GM06990 (cell line): ENCODE results near the gene CFLAR.

Experiments used
- DNase-seq: peaks from one replicate; pipeline ENCODE4 v3.0.0-alpha.2; 2011; ENCODE audit not compliant: insufficient read length; ENCODE audit errors: extremely low read depth
- H3K27me3 ChIP-seq: replicated peaks from 2 replicates; pipeline ENCODE4 v1.6.0; 2011; ENCODE audit warnings: low read length; ENCODE audit not compliant: control insufficient read depth, insufficient read depth
- H3K36me3 ChIP-seq: 2 replicates; pipeline ENCODE4 v1.5.1; 2011; ENCODE audit warnings: low read length; ENCODE audit not compliant: control insufficient read depth, insufficient read depth
- H3K4me3 ChIP-seq: replicated peaks from 2 replicates; pipeline ENCODE4 v1.5.1; 2011; ENCODE audit warnings: low read depth, mild to moderate bottlenecking, control low read depth, low read length
- CTCF ChIP-seq: IDR thresholded peaks from 2 replicates; pipeline ENCODE4 v1.5.1; 2011; ENCODE audit warnings: low read length, control low read depth, mild to moderate bottlenecking, inconsistent platforms; ENCODE audit not compliant: insufficient read depth, poor library complexity, severe bottlenecking

CFLAR gene

GRCh38 chr2:201074996-201075395 is 41.0 kb upstream of the CFLAR start:
- H3K27me3 ChIP-seq, result no peaks in the 10 kb centered on the region
- DNase-seq, result no peak
- no peak overlapping the region for H3K4me3 ChIP-seq
- no peak for TF ChIP-seq CTCF
- no peaks in the 10 kb centered on the region for H3K36me3 ChIP-seq

- H3K36me3 ChIP-seq, result peaks cover 1% of the 10 kb centered on the region
- DNase-seq, result no peak
- H3K27me3 ChIP-seq, result no peaks in the 10 kb centered on the region
- H3K4me3 ChIP-seq, result no peak overlapping the region
- TF ChIP-seq CTCF, result no peak
Observed at GRCh38 chr2:201084863-201085262, 31.1 kb upstream of the CFLAR start.

GRCh38 chr2:201090574-201090973 is 25.4 kb upstream of the CFLAR start:
- H3K36me3 ChIP-seq, result no peaks in the 10 kb centered on the region; the same call in none of the 2 replicates

GRCh38 chr2:201093573-201093972 is 22.4 kb upstream of the CFLAR start:
- TF ChIP-seq CTCF, result no peak

More at GRCh38 chr2:201090574-201090973, 25.4 kb upstream of the CFLAR start:
- no peak for DNase-seq
- no peak for TF ChIP-seq CTCF
- Histone ChIP-seq H3K4me3 (no peak overlapping the region), H3K27me3 (no peaks in the 10 kb centered on the region)

GRCh38 chr2:201100497-201100896 is 15.5 kb upstream of the CFLAR start:
- no peaks in the 10 kb centered on the region for H3K36me3 ChIP-seq
- no peak for TF ChIP-seq CTCF
- DNase-seq, result no peak
- H3K4me3 ChIP-seq, result no peak overlapping the region
- no peaks in the 10 kb centered on the region for H3K27me3 ChIP-seq

More at GRCh38 chr2:201093573-201093972, 22.4 kb upstream of the CFLAR start:
- no peaks in the 10 kb centered on the region; the same call in none of the 2 replicates for H3K36me3 ChIP-seq
- no peak overlapping the region for H3K4me3 ChIP-seq
- no peak for DNase-seq
- H3K27me3 ChIP-seq, result no peaks in the 10 kb centered on the region

- Histone ChIP-seq H3K4me3 (no peak overlapping the region), H3K36me3 (no peaks in the 10 kb centered on the region), H3K27me3 (no peaks in the 10 kb centered on the region)
- no peak for DNase-seq
- TF ChIP-seq CTCF, result no peak
Observed at GRCh38 chr2:201105759-201106158, 10.2 kb upstream of the CFLAR start.
